GM18499 (cell line): ENCODE data around the gene PHF13.
"Not testable (repeated sequence)": the region's sequence is repeated elsewhere in the genome, so short reads cannot be mapped to it uniquely, and the experiment has no call there.

ENCODE experiments used
- ATAC-seq: cut with Tn5 transposase; IDR thresholded peaks from one replicate; pipeline ENCODE4 v1.9.1; 2021; ENCODE audit warnings: moderate number of reproducible peaks; ENCODE audit not compliant: insufficient read depth, unreplicated experiment

The PHF13 gene

GRCh38 chr1:6653436-6654290 is 40.1 kb downstream of the PHF13 start:
- ATAC-seq, result no peak

- no peak for ATAC-seq
These were observed 43.6 kb downstream of the PHF13 start for GRCh38 chr1:6657138-6657537.

- ATAC-seq, result no peak
These were observed 45.0 kb downstream of the PHF13 start for GRCh38 chr1:6658359-6659060.

- ATAC-seq, result no peak
These were observed 47.0 kb downstream of the PHF13 start for GRCh38 chr1:6660415-6661049.

- ATAC-seq, result not testable (repeated sequence)
These were observed 48.9 kb downstream of the PHF13 start for GRCh38 chr1:6662468-6662867.

- ATAC-seq, result no peak
These were observed 53.2 kb downstream of the PHF13 start for GRCh38 chr1:6666696-6667095.

GRCh38 chr1:6667139-6667538 is 53.6 kb downstream of the PHF13 start:
- ATAC-seq, result no peak

- ATAC-seq, result no peak
These were observed 55.0 kb downstream of the PHF13 start for GRCh38 chr1:6668503-6668902.

- no peak for ATAC-seq
These were observed 59.0 kb downstream of the PHF13 start for GRCh38 chr1:6672558-6672957.
